Keratinocyte (primary cell): ENCODE measurements around the gene TMPRSS4. TPM values are rescaled to one million over a fixed set of nuclear protein-coding genes. Genes with fewer than 3 reads are reported as not detected.

ENCODE experiments used
- DNase-seq: peaks from one replicate; pipeline ENCODE4 v3.0.0-alpha.2; 2011; ENCODE audit warnings: low read depth, missing footprints, low spot score
- FAIRE-seq: peaks from 2 replicates; lab custom pipeline; 2011; peaks lifted over from hg19 to GRCh38; lab: Jason Lieb, UNC
- H2AFZ ChIP-seq: 2 replicates; pipeline ENCODE4 v1.6.0; 2012; ENCODE audit warnings: low read length, control low read depth, inconsistent platforms; ENCODE audit not compliant: control insufficient read depth
- H3K27ac ChIP-seq: 2 replicates; pipeline ENCODE4 v1.5.1; 2011; ENCODE audit warnings: low read length; ENCODE audit not compliant: control insufficient read depth, insufficient read depth
- H3K27me3 ChIP-seq: 3 replicates; pipeline ENCODE4 v1.6.0; 2011; ENCODE audit warnings: low read length; ENCODE audit not compliant: control insufficient read depth, insufficient read depth; ENCODE audit errors: extremely low read depth
- H3K36me3 ChIP-seq, 2 experiments: 2 replicates in 1 of 2; 3 replicates in 1 of 2; pipeline ENCODE4 v1.5.1; 2011; ENCODE audit warnings: low read length in 2 of 2, mild to moderate bottlenecking in 1 of 2; ENCODE audit not compliant: control insufficient read depth in 2 of 2, insufficient read depth in 2 of 2; ENCODE audit errors: extremely low read depth in 1 of 2
- H3K4me1 ChIP-seq: 3 replicates; pipeline ENCODE4 v1.5.1; 2011; ENCODE audit warnings: low read length; ENCODE audit not compliant: control insufficient read depth, insufficient read depth; ENCODE audit errors: extremely low read depth
- H3K4me2 ChIP-seq: 3 replicates; pipeline ENCODE4 v1.6.0; 2011; ENCODE audit warnings: low read depth, low read length; ENCODE audit not compliant: control insufficient read depth, insufficient read depth; ENCODE audit errors: extremely low read depth
- H3K4me3 ChIP-seq, 3 experiments: fragments of 200-600 bp in 1 of 3; sonication (generic) in 1 of 3; 2 replicates in 2 of 3; 3 replicates in 1 of 3; pipeline ENCODE4 v1.5.1; 2011 to 2016; ENCODE audit warnings: low read length in 3 of 3, mild to moderate bottlenecking in 3 of 3, control low read depth in 2 of 3, inconsistent platforms in 1 of 3, low read depth in 1 of 3, mixed read lengths in 1 of 3, mixed run types in 1 of 3, moderate library complexity in 1 of 3; ENCODE audit not compliant: control insufficient read depth in 2 of 3, insufficient read depth in 2 of 3; ENCODE audit errors: extremely low read depth in 1 of 3
- H3K79me2 ChIP-seq: 2 replicates; pipeline ENCODE4 v1.6.0; 2012; ENCODE audit warnings: low read length; ENCODE audit not compliant: control insufficient read depth, insufficient read depth
- H3K9ac ChIP-seq: 3 replicates; pipeline ENCODE4 v1.6.0; 2011; ENCODE audit warnings: low read length; ENCODE audit not compliant: control insufficient read depth, insufficient read depth; ENCODE audit errors: extremely low read depth
- H3K9me1 ChIP-seq: 3 replicates; pipeline ENCODE4 v1.6.0; 2011; ENCODE audit warnings: low read length; ENCODE audit not compliant: control insufficient read depth, insufficient read depth; ENCODE audit errors: extremely low read depth
- H3K9me3 ChIP-seq: 2 replicates; pipeline ENCODE4 v1.5.1; 2012; ENCODE audit warnings: low read depth, low read length; ENCODE audit not compliant: control insufficient read depth
- H4K20me1 ChIP-seq: 3 replicates; pipeline ENCODE4 v1.6.0; 2011; ENCODE audit warnings: low read length; ENCODE audit not compliant: control insufficient read depth, insufficient read depth; ENCODE audit errors: extremely low read depth
- CTCF ChIP-seq, 3 experiments: IDR thresholded peaks in 1 of 3; conservative IDR thresholded peaks in 1 of 3; optimal IDR thresholded peaks in 1 of 3; 2 replicates in 2 of 3; 3 replicates in 1 of 3; pipeline versions ENCODE3 to v1.5.1; 2011; ENCODE audit warnings: low read length in 3 of 3, mild to moderate bottlenecking in 3 of 3, moderate library complexity in 2 of 3, control low read depth in 1 of 3, inconsistent platforms in 1 of 3; ENCODE audit not compliant: insufficient read depth in 2 of 3; ENCODE audit errors: extremely low read depth in 1 of 3
- EZH2 ChIP-seq: IDR thresholded peaks from one replicate; pipeline ENCODE4 v1.6.1; 2012; ENCODE audit warnings: inconsistent platforms, mild to moderate bottlenecking, low read length, moderate library complexity
- dilution Hi-C: fragments of 300-500 bp; cut with MboI; formaldehyde crosslinking; loops from one replicate; pipeline ENCODE4 v1.7.0; 2020; ENCODE audit warnings: low sequenced_read_pairs; ENCODE audit not compliant: extremely low pct_ligation_motif_present
- polyA plus RNA-seq, 5 experiments: library from polyadenylated mRNA; depleted of rRNA in 3 of 5; stranded (reverse) in 3 of 5; stranded (forward) in 1 of 5; unstranded in 1 of 5; fragments of >200 nt; gene quantifications; 1 replicate in 1 of 5; 2 replicates in 3 of 5; 3 replicates in 1 of 5; pipeline versions ENCODE4 v1.2.1 to v1.2.3, GENCODE V29; 2011 to 2012; ENCODE audit warnings: missing spikeins in 2 of 5, low read depth in 1 of 5, low replicate concordance in 1 of 5

TMPRSS4 gene
- polyA plus RNA-seq, 1 donor (not counting 4 experiments of a cell fraction or from before 2014, with no cell fraction given), result 1.2 TPM

DNA sequence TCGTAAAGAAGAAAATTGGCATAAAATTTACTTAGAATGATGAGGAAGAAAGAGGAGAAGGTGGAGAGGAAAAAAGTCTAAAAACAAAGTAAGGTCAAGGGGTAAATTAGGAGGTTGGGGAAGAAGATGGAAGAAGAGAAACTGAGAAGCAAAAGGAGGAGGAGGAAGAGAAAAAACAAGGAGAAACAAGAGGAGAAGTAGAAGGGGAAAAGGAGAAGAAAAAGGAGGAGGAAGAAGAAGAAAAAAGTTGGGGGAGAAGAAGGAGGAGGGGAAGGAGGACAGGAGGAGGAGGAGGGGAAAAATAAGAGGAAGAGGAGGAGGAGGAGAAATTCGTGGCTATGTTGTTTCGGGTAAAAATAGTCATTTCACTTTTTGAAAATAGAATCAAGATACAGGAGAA, 48.3 kb upstream of the TMPRSS4 start:
- H2AFZ ChIP-seq, result no peak overlapping the region
- peaks cover 6% of the 10 kb centered on the region for H3K27me3 ChIP-seq
- no peak overlapping the region for H3K4me3 ChIP-seq
- no peaks in the 10 kb centered on the region for H3K36me3 ChIP-seq
- H3K9ac ChIP-seq, result no peak overlapping the region
- DNase-seq, result no peak
- no peak overlapping the region for H3K4me2 ChIP-seq
- no peaks in the 10 kb centered on the region for H3K9me1 ChIP-seq
- H3K79me2 ChIP-seq, result no peaks in the 10 kb centered on the region
- TF ChIP-seq EZH2 (no peak), CTCF (optimal IDR thresholded peaks at IDR 0.05 in 1 of 3, IDR thresholded peaks at IDR 0.05 in 1 of 3, conservative IDR thresholded peaks at IDR 0.05 in 1 of 3; ENCODE audit: extremely low read depth in 1 of 3, insufficient read depth in 2 of 3, low read length in 3 of 3) (no peak)
- H3K27ac ChIP-seq, result no peak overlapping the region
- no peaks in the 10 kb centered on the region for H4K20me1 ChIP-seq
- no peak for FAIRE-seq
- H3K4me1 ChIP-seq, result no peaks in the 10 kb centered on the region
- H3K9me3 ChIP-seq, result no peaks in the 10 kb centered on the region
- dilution Hi-C loops, result no loop called here

DNA sequence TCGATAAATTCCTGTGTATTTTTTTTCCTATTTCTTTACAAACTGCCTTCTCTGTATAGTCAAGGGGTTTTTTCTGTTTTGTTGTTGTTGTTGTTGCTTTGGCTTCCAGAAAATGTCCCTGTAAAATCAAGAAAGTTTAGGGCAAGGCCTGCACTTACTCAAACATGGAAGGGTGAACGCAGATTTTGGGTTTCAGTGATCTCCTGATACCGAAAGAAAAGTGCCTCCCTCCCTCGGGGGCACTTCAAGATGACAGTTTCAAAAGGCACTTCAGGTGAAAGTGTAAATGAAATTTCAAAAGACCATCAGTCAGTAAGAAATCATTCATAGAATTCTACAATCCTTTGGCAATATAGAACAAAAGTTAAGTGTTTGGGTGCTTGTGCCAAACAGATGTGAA, 43.4 kb upstream of the TMPRSS4 start:
- dilution Hi-C loops, result no loop called here
- no peak overlapping the region for H3K4me2 ChIP-seq
- TF ChIP-seq CTCF (optimal IDR thresholded peaks at IDR 0.05 in 1 of 3, IDR thresholded peaks at IDR 0.05 in 1 of 3, conservative IDR thresholded peaks at IDR 0.05 in 1 of 3; ENCODE audit: extremely low read depth in 1 of 3, insufficient read depth in 2 of 3, low read length in 3 of 3) (no peak), EZH2 (no peak)
- H3K4me3 ChIP-seq, result no peak overlapping the region
- H3K79me2 ChIP-seq, result no peaks in the 10 kb centered on the region
- H3K9ac ChIP-seq, result no peak overlapping the region
- peaks cover 6% of the 10 kb centered on the region for H3K27me3 ChIP-seq
- no peak overlapping the region for H2AFZ ChIP-seq
- H3K9me3 ChIP-seq, result no peaks in the 10 kb centered on the region
- no peaks in the 10 kb centered on the region for H4K20me1 ChIP-seq
- DNase-seq (no peak), FAIRE-seq (no peak)
- no peak overlapping the region for H3K27ac ChIP-seq
- H3K4me1 ChIP-seq, result no peaks in the 10 kb centered on the region
- H3K36me3 ChIP-seq, result no peaks in the 10 kb centered on the region
- H3K9me1 ChIP-seq, result no peaks in the 10 kb centered on the region
